ENCODE results near the gene PDIA6.
"Not testable (repeated sequence)": the region's sequence is repeated elsewhere in the genome, so short reads cannot be mapped to it uniquely, and the experiment has no call there.

PDIA6 gene

DNA sequence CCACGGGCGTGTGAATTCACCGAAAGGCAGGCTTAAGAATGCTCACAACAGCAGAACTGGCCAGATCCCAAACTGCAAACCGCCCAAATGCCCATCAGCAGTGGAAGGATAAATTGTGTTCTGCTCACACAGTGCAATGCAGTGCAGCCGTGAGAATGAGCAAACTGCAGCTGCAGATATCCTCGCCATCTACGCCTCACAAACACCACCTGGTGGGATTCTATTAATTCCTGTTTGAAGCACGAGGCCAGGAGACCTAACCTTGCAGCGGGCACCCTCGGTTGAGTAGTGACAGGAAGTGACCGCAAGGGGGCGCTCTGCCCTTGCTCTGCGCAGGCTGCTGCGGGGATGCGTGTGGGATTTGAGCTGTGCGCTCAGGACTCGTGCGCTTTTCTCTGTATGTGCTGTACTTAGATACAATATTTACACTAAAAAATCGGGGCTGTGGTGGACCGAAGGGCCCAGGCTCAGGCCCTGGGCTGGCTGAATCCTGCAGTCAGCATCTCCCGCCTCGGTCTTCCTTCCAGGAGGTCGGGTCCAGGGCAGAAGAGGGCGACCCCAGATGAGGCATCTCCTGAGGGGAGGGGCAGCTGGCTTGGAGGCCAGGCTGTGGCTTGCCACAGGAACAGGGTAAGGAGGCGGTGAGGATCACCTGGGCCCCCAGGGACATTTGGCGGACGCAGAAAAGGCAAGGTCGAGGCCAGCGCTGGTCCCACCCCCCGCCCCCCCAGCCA, 19.8 kb upstream of the PDIA6 start:
- peak; percentile 89 to 90 for DNase-seq

DNA sequence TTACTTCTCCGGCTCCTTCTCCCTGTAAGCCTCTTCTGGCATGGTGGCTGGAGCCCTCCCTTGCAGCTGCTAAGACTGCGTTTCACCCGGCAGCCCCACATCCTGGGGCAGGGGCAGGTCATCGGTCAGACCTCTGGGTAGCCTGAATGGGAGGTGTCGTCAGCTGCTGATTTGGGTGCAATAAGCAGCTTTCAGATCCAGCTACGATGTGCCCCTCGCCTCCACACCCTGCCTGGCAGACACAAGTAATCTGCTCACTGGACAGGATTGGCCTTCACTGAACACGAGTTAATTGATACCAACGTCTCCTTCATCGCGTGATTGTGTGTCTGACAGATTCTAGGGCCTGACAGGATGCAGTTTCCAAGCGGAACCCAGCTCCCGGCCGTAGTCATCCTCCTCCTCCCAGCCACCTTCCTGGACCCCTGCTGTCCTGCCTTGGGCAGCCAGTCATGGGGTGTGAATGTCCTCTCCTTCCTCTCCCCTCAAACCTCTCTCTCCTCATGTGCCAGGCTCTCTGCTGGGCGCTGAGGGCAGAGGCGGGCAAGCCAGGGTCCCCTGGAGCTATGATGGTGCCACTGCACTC, 18.9 kb upstream of the PDIA6 start:
- DNase-seq, result no peak

DNA sequence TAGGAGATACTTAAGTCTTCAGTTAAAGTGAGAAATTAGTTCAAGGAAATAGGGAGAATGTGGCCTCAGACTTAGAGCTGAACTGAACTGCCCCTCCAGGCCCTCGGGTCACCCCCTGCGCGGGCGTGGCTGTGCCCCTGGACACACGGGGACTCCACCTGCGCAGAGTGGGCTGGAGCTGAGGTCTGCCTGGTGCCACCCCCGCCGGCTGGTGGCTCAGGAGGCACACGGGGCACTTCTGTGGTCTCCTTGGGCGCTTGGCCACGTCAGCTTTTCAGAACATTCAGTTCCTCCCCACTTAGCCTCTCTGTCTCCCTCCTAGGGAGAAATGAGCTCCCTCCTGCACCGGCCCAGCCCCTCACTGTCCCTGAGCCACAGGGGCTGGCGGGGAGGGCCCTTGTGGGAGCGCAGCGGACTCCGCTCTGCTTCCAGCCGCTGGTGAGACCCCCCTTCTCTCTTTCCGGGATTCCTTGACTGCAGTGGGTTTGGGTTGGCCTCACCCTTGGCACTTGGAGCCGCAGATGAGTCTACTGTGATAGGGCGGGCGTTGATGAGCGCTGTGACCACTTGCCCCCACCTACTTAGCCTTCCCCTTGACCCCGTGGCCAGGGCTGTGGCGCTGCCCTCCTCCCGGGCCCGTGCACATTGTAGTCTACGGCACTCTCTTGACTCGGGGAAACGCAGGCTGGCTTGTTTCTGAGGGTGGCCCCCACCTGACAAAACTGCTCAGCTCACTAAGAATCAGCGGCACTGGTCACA, 18.2 kb upstream of the PDIA6 start:
- DNase-seq, result no peak

DNA sequence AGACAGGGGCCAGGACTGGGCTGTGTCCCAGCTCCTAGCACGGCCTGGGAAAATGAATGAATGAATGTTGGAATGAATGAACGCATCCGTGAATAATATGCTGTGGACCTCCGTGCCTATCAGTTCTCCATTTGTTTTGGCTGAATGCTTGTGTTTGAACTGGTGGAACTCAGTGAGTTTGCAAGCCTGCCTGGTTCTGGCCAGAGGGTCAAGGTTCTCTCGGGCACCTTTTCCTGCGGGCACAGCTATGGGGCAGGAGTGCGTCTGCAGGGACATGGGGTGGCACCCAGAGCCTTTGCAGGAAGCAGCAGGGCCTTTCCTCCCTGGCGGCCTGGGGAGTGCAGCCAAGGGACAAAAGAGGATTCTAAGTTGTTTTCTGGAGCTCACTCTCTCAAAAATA, 17.6 kb upstream of the PDIA6 start:
- no peak for DNase-seq

DNA sequence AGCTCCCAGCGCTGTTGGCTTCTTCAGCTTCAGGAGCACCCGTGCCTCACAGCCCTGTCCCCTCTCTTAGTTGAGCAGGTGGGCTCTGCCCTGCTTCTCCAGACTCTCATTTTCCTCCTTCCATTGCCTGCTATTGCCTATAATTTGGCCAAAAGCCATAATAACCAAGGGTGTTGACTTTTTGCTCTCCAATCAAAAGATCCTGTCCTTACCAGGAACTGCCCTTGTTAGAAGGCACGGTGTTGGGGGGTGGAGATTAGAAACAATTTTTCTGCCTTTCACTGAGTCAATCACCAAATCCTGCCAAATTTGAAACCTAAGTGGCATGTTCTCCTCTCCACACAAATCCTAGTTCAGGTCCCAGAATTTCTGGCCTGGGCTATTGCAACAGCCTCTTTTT, 16.7 kb upstream of the PDIA6 start:
- DNase-seq, result no peak

DNA sequence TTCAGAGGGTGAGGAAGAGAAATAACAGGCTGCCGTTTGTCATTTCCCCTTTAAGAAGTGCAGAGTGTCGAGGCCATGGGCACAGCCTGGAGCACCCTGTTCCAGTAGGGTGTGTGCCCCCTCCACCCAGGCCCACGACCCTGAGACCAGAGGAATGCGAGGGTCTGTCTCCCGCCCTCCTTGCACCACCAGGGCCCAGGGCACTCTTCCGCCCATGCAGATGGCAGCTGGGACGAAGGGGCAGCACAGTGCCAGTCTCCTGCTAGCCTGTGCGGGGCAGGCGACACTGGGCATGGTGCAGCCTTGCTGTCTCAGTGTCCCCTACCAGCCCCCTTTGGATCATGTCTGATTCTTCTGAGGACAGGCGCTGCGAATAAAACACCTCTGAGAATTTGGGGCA, 15.8 kb upstream of the PDIA6 start:
- no peak for DNase-seq

DNA sequence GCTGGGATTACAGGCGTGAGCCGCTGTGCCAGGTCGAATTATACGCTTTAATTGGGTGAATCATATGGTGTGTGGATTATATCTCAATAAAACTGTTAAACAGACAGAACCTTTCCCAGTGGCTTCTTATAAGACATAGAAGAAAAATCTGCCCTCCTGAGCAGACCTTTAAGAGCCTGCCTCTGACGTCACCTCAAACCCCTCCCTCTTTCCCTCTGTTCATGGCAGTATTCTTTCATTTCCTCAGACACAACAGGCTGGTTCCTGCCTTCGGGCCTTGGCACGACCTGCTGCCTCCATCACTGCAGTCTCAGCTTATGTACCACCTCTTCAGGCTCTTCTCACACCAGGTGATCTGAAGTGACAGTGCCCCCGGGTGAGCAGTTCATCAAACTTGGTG, 14.0 kb upstream of the PDIA6 start:
- no peak for DNase-seq

DNA sequence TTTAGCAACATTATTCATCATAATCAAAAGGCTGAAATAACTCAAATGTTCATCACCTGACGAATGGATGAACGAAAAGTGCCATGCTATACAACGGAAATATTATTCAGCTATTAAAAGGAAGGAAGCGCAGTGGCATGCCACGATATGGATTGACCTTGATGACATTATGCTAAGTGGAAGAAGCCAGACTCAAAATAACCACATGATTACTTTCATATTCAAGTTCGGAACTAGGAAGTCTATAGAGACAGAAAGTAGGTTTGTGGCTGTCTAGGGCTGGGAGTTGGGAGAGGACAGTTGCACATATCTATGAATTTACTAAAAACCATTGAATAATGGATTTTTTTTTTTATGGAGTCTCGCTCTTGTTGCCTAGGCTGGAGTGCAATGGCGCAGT, 13.4 kb upstream of the PDIA6 start:
- DNase-seq, result no peak

DNA sequence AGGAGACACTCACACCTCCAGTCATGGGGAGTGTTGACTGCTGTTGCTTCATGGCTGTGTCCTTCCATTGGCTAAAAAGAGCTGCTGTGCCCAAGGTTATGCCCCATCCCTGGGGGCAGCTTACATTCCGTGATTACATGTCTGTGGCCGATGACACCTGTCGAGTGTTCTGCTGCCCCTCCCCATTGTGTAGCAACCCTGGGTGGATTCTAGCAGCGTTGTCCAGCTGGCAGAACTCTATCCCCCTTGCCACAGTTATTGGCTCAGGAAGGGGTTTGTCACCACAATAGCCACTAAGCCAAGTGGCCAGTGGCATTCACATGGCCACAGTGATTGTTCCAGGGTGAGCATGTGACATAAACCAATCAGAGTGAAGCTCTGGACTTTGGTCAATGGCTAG, 11.6 kb upstream of the PDIA6 start:
- DNase-seq, result no peak

DNA sequence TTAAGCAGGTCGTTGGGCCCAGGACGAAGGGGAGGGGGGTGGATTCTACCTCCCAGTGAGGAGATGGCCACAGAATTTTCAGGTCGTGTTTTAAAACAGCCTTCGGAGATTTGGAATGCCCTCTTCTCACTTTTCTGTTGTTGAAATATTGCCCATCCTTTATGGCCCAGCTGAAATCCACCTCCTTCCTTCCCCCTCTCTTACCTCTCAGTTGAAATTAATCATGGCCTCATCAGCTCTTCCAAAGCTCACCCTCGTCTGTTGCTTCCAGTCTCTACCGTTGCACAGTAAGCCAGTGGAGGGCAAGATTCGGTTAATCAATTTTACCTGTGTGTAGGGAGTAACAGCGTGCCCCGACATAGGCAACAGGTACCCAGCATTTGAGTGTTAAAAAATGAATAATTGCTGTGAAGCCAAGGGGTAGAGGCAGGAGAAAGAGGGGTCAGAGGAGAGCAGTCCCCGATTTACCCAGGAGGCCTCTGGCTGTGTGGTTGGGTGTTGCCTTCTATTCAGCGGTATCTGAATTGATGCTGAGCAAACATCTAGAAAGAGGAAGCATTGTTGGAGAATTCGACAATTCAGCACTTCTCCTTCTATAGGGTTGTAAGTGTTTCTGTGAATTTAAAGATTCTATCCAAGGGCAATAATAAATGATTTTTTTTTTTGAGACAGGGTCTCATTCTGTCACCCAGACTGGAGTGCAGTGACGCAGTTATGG, 8.6 kb upstream of the PDIA6 start:
- DNase-seq, result no peak

DNA sequence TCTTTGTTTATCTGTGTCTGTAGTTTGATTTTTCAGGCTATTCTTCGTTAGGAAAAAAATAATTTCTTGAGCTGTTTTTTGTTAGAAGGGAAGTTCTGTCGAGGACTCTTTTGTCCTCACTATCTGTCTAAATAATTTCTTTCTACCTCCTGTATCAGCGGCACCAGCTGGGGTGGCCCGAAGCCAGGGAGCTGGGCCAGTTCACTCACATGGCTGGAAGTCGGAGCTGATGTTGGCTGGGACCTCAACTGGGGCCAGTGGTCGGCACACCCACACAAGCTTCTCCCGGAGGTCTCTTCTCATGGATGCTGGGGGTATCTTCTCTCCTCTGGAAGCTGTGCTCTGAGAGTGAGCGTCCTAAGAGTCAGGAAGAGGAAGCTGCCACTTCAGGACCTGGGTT, 8.0 kb upstream of the PDIA6 start:
- no peak for DNase-seq

DNA sequence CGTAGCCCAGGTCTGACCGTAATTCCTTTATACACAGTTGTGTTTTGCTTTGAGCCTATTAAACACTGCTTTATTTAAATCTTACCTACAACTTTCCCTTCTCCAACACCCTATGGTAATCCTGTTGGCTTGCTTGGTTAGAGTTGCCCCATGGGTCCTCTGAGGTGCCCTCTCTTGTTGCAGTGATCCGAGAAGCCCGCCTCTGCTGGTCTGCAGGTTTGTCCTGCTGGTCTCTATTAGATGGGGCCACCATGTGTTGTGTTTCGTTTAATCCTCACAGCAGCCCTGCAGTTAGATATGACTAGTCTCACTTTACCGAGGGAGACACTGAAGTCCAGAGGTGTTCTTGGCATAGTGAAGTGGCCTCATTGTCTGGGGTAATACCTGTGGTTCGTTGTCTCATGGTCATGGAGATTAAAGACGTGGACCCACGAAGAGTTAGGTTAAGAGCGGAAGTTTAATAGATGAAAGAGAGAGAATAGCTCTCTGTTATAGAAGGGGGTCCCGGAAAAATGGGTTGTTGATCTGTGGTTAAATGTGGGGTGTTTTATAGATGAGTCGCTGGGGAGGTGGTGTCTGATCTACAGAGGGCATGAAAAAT, 7.2 kb upstream of the PDIA6 start:
- no peak for DNase-seq

DNA sequence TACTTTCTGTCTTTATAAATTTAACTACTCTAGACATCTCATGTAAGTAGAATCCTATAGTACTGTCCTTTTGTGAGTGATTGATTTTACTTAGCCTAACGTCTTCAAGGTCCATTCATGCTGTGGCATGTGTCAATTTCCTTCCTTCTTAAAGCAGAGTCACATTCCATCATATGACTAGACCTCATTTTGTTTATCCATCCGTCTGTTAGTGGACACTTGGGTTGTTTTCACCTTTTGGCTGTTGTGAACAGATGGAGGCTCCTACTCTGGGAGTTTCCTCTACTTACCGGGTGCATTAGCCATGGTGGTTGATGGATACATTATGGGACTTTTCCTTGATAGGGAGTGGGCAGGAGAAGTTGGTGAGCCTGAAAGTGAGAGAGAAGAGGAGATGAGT, 6.4 kb upstream of the PDIA6 start:
- DNase-seq, result no peak

DNA sequence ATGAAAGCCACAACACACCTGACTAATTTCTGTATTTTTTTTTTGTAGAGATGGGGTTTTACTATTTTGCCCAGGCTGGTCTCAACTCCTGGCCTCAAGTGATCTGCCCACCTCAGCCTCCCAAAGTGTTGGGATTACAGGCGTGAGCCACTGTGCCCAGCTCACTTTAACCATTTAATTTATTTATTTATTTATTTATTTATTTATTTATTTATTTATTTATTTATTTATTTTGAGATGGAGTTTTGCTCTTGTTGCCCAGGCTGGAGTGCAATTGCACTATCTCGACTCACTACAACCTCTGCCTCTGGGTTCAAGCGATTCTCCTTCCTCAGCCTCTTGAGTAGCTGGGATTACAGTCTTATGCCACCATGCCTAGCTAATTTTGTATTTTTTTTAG, 5.7 kb upstream of the PDIA6 start:
- not testable (repeated sequence) for DNase-seq

DNA sequence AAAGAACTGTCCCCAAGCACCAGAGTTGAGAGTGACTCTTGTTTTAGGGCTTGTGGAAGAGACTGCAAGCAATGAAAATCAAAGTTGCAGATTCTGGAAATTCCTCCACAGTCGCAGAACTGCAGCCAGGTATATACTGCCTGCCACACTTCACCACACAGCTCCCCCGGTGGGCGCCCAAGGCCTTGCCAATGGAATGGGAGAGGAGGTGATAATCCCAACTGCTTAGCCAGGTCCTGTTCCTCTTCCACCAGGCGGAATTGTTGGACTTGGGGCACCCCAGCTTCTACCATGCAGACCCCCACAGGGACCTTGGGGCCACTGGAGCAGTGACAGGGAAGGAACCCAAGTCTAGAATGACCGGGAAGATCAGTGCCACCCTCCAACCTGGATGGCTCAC, 4.8 kb upstream of the PDIA6 start:
- no peak for DNase-seq

DNA sequence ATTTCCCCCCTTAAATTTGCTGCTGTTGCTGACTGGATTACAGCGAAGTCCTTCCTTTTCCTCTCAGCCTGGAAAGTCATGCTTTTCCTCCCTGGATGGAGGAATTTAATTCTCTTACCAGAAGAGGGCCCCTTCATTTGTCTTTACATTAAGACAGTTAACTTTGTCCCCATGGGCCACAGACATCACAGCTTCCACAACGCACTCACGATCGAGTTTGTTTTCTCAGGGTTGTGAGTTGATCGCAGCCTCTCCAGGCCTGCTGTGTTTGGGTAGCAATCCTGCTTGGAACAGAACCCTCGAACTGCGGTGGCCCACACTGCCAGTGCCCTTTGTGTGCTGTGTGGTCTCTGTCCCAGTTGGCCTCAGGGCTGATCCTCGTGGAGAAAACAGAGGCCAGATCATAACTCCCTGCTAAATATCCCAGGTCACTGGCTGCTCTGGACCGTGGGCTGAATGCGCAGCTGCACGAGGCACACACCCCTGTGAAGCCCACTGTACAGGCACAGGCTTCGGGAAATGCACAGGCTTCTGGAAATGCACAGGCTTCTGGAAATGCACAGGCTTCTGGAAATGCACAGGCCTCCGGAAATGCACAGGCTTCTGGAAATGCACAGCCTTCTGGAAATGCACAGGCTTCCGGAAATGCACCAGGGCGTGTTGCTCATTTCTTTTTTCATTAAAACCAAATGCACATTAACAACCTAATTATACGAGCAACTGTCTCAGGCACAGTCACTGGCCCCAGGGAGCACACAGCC, 2.2 kb upstream of the PDIA6 start:
- DNase-seq, result no peak

DNA sequence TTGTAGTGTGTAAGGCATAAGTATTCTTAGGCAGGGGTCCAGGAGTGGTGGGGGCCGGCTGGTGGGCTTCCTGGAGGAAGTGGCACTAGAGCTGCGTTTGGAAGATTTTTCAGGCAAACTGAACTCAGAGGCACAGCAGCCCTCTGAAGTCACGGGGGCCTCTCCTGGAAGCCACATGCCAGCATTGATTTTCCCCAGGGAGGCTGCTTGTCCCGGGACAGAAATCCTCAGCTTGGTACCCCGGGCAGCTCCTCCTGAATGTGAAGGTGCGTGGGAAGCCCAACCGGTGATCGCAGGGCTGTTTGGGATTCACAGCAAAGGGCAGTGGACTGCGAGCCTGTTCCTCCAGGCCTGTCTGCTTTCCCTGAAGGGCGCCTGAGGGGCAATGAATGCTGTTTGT, 1.6 kb upstream of the PDIA6 start:
- no peak for DNase-seq

DNA sequence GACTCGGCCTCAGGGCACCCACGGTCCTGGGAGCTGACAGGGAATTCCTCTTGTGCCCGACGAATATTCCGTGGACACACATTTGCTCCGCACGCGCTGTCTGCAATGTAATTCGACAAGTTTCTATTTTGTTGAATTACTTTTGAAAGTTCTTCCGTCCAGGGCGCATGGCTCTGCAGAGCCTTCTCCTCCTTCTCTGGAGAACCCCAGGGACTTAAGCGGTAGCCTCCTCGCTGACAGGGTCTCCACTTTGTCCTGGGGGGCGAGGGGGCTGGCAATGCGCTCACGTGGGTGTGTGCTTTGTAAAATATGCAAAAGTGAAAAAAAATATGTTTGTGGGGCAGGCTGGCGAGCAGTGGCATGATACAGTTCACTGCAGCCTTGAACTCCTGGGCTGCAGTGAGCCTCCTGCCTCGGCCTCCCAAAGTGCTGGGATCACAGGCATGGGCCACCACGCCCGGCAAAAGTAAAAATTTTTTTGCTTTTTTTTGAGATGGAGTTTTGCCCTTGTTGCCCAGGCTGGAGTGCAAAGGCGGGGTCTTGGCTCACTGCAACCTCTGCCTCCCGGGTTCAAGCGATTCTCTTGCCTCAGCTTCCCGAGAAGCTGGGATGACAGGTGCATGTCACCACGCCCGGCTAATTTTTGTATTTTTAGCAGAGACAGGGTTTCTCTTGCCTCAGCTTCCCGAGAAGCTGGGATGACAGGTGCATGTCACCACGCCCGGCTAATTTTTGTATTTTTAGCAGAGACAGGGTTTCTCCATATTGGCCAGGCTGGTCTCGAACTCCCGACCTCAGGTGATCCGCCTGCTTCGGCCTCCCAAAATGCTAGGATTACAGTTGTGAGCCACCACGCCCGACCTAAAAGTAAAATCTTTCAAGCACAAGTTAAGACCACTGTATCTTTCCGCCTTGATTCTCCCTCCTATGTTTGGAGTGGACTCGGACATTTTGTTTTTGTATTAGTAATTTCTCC, 866 bp upstream of the PDIA6 start:
- peak in 1 of 2 experiments; percentile 59 for DNase-seq

DNA sequence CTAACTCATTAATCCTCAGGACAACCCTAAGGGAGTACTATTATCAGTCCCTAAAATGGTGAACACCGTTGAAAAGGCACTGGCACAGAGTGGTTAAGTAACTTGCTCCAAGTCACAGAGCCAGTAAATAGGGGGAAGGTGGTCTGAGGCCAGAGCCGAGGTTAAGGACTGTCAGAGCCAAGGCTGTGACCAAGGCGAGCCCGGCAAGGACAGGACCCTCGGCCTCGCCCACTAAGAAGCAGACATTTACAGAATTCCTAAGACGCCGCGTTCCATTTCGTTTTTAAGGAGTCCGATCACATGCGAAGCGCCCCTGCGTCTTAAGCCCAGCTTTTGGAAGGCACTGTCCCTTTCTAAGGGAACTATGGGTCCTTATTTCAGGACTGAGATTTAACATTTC, 1.1 kb downstream of the PDIA6 start:
- DNase-seq, result no peak

DNA sequence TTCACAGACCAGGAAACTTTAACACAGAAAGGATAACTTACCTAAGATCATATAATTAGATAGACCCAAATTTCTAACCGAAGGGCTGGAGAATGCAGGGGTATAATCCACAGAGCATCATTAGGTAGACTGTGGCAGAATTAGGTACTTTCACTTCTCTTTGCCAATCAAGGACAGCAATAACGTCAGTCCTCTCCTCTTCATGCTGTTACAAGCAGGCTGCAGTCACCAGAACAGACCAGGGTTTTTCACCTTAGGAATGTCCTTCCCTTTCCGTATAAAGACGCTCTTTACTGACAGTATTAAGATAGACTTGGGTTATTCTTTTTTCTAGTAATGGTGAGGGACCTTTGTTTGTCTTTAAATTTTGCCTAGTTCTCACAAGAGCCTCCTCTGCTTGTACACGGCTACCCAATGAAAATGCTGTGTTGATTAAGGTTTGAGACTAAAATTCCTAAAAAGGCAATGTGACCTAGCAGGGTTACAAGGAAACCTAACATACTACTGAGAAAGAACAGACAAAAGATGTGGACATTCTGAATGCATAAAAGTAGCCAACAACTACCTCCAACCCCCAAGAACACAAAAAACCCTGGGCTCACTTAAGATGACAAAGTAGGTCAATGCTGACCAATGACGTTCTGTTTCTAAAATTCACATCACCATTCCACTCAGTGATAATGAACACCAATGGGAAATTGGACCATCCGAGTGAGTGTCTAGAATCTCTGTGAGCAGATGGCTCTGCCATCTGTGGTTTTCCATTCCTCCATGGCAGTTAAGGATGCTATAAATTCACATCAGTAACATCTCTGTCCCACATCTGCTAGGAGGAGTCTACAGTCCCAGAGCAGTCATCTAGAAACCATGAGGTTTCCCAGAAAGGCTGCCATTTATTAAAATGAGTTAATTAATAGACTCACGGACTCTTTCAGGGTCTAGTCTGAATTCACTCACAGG, 2.1 kb downstream of the PDIA6 start:
- DNase-seq, result no peak
